ENCODE data around the gene PIGT. TPM values are rescaled to one million over a fixed set of nuclear protein-coding genes. Genes with fewer than 3 reads are reported as not detected.

Gene PIGT
- 14.7 and 20.1 TPM in 2 replicates for total RNA-seq

GRCh38 chr20:45415822-45416637 is at the start of gene PIGT:
Gene PIGT, plus strand, starts transcription at chr20:45416141. Its CDS starts 16 bp downstream, at chr20:45416157.
- H3K27me3 ChIP-seq (ENCODE audit: control insufficient read depth, insufficient read depth, low read length): no peaks in the 10 kb centered on the region
- no peak for TF ChIP-seq CTCF (IDR thresholded peaks at IDR 0.05; ENCODE audit: insufficient read depth, low read length, severe bottlenecking)
- no peak for FAIRE-seq
- DNase-seq (ENCODE audit: low read depth): peak; percentile 67
- peaks cover 12% of the 10 kb centered on the region for H3K36me3 ChIP-seq (ENCODE audit: control insufficient read depth, insufficient read depth, low read length)
- peak within 1 kb of the TSS; percentile 61 for H3K4me3 ChIP-seq (ENCODE audit: low read depth, low read length)

- peaks cover 6% of the 10 kb centered on the region for H3K36me3 ChIP-seq (ENCODE audit: control insufficient read depth, insufficient read depth, low read length)
- H3K27me3 ChIP-seq (ENCODE audit: control insufficient read depth, insufficient read depth, low read length): no peaks in the 10 kb centered on the region
- H3K4me3 ChIP-seq (ENCODE audit: low read depth, low read length): no peak overlapping the region
- DNase-seq (ENCODE audit: low read depth) (no peak), FAIRE-seq (no peak)
- no peak for TF ChIP-seq CTCF (IDR thresholded peaks at IDR 0.05; ENCODE audit: insufficient read depth, low read length, severe bottlenecking)
These were observed 49.7 kb upstream of the PIGT start for GRCh38 chr20:45366192-45366591.

- H3K4me3 ChIP-seq (ENCODE audit: low read depth, low read length): no peak overlapping the region
- DNase-seq (ENCODE audit: low read depth): no peak
- no peak for TF ChIP-seq CTCF (IDR thresholded peaks at IDR 0.05; ENCODE audit: insufficient read depth, low read length, severe bottlenecking)
- peaks cover 6% of the 10 kb centered on the region for H3K36me3 ChIP-seq (ENCODE audit: control insufficient read depth, insufficient read depth, low read length)
- H3K27me3 ChIP-seq (ENCODE audit: control insufficient read depth, insufficient read depth, low read length): no peaks in the 10 kb centered on the region
- FAIRE-seq: no peak
These were observed 49.3 kb upstream of the PIGT start for GRCh38 chr20:45366631-45367030.

GRCh38 chr20:45367126-45367525 is 48.8 kb upstream of the PIGT start:
- no peak overlapping the region for H3K4me3 ChIP-seq (ENCODE audit: low read depth, low read length)
- FAIRE-seq (no peak), DNase-seq (ENCODE audit: low read depth) (no peak)
- no peaks in the 10 kb centered on the region for H3K27me3 ChIP-seq (ENCODE audit: control insufficient read depth, insufficient read depth, low read length)
- no peak for TF ChIP-seq CTCF (IDR thresholded peaks at IDR 0.05; ENCODE audit: insufficient read depth, low read length, severe bottlenecking)
- H3K36me3 ChIP-seq (ENCODE audit: control insufficient read depth, insufficient read depth, low read length): peaks cover 6% of the 10 kb centered on the region

GRCh38 chr20:45368221-45368980 is 47.5 kb upstream of the PIGT start:
- DNase-seq (ENCODE audit: low read depth) (no peak), FAIRE-seq (no peak)
- H3K27me3 ChIP-seq (ENCODE audit: control insufficient read depth, insufficient read depth, low read length): no peaks in the 10 kb centered on the region
- TF ChIP-seq CTCF (IDR thresholded peaks at IDR 0.05; ENCODE audit: insufficient read depth, low read length, severe bottlenecking): no peak
- H3K36me3 ChIP-seq (ENCODE audit: control insufficient read depth, insufficient read depth, low read length): peaks cover 6% of the 10 kb centered on the region
- H3K4me3 ChIP-seq (ENCODE audit: low read depth, low read length): no peak overlapping the region

Data from bronchial epithelial cell (primary cell).